Common myeloid progenitor, CD34-positive (primary cell): ENCODE measurements around the gene AQR.

Experiments
- CTCF ChIA-PET: fragments of 350-600 bp; sonication (Branson Sonifier 250); formaldehyde crosslinking; loops from one replicate; lab custom pipeline; 2021; ENCODE audit warnings: antibody characterized with exemption; lab: Charles Lee
- POLR2A ChIA-PET: fragments of 350-600 bp; sonication (Branson Sonifier 250); formaldehyde crosslinking; loops from one replicate; lab custom pipeline; 2021; ENCODE audit warnings: antibody characterized with exemption; lab: Charles Lee
- DNase-seq, 3 donors: peaks; one replicate each; pipeline versions ENCODE4 v3.0.0 to v3.0.0-alpha.2; 2013
- H3K27ac ChIP-seq, 2 experiments: 1 replicate in 1 of 2; 2 replicates in 1 of 2; pipeline ENCODE4 v1.7.0; 2013; ENCODE audit warnings: inconsistent platforms in 2 of 2, low read length in 2 of 2, mild to moderate bottlenecking in 2 of 2, low read depth in 1 of 2, moderate library complexity in 1 of 2; ENCODE audit not compliant: severe bottlenecking in 2 of 2, insufficient read depth in 1 of 2, poor library complexity in 1 of 2
- H3K27me3 ChIP-seq, 5 experiments: replicated peaks in 2 of 5; 1 replicate in 3 of 5; 2 replicates in 2 of 5; pipeline versions ENCODE4 v1.6.1 to v1.7.0; 2013; ENCODE audit warnings: low read length in 4 of 5, mild to moderate bottlenecking in 2 of 5, moderate library complexity in 2 of 5, inconsistent platforms in 1 of 5; ENCODE audit not compliant: insufficient read depth in 5 of 5, control insufficient read depth in 4 of 5
- H3K36me3 ChIP-seq, 4 experiments: 1 replicate in 2 of 4; 2 replicates in 2 of 4; pipeline versions ENCODE4 v1.6.1 to v1.7.0; 2013; ENCODE audit warnings: low read length in 3 of 4, control low read depth in 1 of 4, mild to moderate bottlenecking in 1 of 4; ENCODE audit not compliant: control insufficient read depth in 4 of 4, insufficient read depth in 4 of 4
- H3K4me1 ChIP-seq, 4 experiments: 1 replicate in 3 of 4; 2 replicates in 1 of 4; pipeline versions ENCODE4 v1.6.1 to v1.7.1; 2013; ENCODE audit warnings: low read length in 3 of 4, mild to moderate bottlenecking in 3 of 4, control low read depth in 1 of 4, inconsistent platforms in 1 of 4, moderate library complexity in 1 of 4; ENCODE audit not compliant: control insufficient read depth in 4 of 4, insufficient read depth in 4 of 4; ENCODE audit errors: control extremely low read depth in 1 of 4
- H3K4me3 ChIP-seq, 7 experiments: 1 replicate in 4 of 7; 2 replicates in 3 of 7; pipeline versions ENCODE4 v1.5.1 to v1.7.0; 2013; ENCODE audit warnings: mild to moderate bottlenecking in 7 of 7, low read length in 6 of 7, moderate library complexity in 6 of 7, inconsistent platforms in 2 of 7, low read depth in 2 of 7, control low read depth in 1 of 7; ENCODE audit not compliant: insufficient read depth in 4 of 7, control insufficient read depth in 1 of 7; ENCODE audit errors: extremely low read depth in 1 of 7
- H3K9me3 ChIP-seq, 5 experiments: 1 replicate in 4 of 5; 2 replicates in 1 of 5; pipeline versions ENCODE4 v1.6.1 to v1.7.1; 2013; ENCODE audit warnings: low read length in 4 of 5, mild to moderate bottlenecking in 2 of 5, inconsistent platforms in 1 of 5, low read depth in 1 of 5, moderate library complexity in 1 of 5; ENCODE audit not compliant: control insufficient read depth in 4 of 5, insufficient read depth in 2 of 5; ENCODE audit errors: control extremely low read depth in 1 of 5
- WGBS: methylation state at CpG from one replicate; pipeline ENCODE4 v1.1.5; 2013; ENCODE audit not compliant: insufficient coverage; 5-methylcytosine and 5-hydroxymethylcytosine counted together

AQR gene

DNA sequence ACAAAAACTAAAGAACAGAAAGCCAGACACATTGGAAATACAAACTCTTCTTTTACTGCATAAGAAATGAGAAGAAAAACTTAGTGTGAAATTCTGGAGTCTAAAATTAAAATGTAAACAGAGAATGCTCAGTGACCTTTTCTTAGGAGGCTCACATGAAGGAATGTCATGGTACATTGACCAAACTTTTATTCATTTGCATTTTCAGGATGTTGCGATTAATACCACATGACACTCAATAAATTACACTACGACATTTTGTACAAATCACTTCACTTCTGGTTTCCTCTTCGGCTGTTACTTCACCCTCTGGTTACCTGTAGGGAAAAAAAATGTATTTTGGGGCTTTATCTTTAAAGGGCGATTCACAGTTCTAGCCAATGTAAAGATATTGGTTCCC, 117.8 kb downstream of the AQR start:
- Histone ChIP-seq H3K27ac (no peak overlapping the region), H3K36me3 (peaks cover 0 to 16% (median 3%) of the 10 kb centered on the region in 4 experiments), H3K9me3 (peaks cover 0 to 3% (median 0%) of the 10 kb centered on the region in 5 experiments), H3K4me3 (no peak overlapping the region), H3K4me1 (peaks cover 4 to 12% (median 8%) of the 10 kb centered on the region in 4 experiments), H3K27me3 (no peaks in the 10 kb centered on the region)
- POLR2A ChIA-PET, result no interaction called here
- 50% methylated on average over 1 of the region's 4 CpGs for WGBS
- peak in 2 of 3 donors; percentile 12 to 22 for DNase-seq
- CTCF ChIA-PET, result no interaction called here

DNA sequence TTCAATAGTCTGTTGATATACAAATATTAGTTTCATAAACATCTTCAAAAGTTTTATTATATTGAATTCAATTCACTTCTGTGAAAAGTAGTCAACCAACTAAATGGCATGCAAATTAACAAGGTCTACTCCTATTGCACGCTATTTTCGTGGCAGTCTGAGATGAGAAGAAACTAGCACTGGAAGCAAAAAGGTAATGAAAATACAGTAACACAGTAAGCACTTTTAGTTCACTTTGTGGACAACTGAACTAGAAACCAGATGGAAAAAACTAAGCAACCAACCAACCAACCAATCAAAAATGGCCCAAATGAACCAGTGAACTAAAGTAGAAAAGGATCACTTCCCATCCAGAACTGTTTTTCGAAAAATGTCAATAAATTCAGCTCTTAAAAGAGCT, 118.5 kb downstream of the AQR start:
- H3K36me3 ChIP-seq, result peaks cover 0 to 12% (median 0%) of the 10 kb centered on the region in 4 experiments
- no CpG with 5 or more reads among the region's 3 CpGs for WGBS
- peaks cover 0 to 3% (median 0%) of the 10 kb centered on the region in 5 experiments for H3K9me3 ChIP-seq
- H3K27ac ChIP-seq, result no peak overlapping the region
- POLR2A ChIA-PET, result no interaction called here
- H3K4me1 ChIP-seq, result peaks cover 2 to 9% (median 6%) of the 10 kb centered on the region in 4 experiments
- no peak overlapping the region for H3K4me3 ChIP-seq
- CTCF ChIA-PET, result no interaction called here
- DNase-seq, result no peak
- no peaks in the 10 kb centered on the region for H3K27me3 ChIP-seq

DNA sequence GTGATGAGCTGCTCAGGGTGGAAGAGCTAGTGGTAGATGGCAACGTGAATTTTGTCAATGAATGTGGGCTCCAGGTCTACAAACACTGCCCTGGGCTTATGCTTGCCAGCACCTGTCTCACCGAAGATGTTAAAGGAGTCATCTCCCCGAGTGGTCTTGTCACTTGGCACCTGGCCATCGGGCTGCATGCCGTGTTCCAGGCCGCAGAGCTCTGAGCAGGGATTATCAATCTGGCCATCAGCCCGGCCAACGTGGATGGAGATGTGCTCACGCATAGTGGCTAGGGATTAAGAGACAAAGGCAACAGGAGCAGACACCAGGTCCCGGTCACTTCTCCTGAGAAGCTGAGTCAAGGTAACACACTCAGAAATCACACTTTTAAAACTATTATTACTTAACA, 119.4 kb downstream of the AQR start:
- Histone ChIP-seq H3K27me3 (no peaks in the 10 kb centered on the region), H3K9me3 (peaks cover 0 to 3% (median 0%) of the 10 kb centered on the region in 5 experiments), H3K36me3 (peaks cover 0 to 9% (median 0%) of the 10 kb centered on the region in 4 experiments), H3K27ac (no peak overlapping the region), H3K4me1 (peaks cover 0 to under 1% (median under 1%) of the 10 kb centered on the region in 4 experiments), H3K4me3 (no peak overlapping the region)
- POLR2A ChIA-PET, result interaction anchor here (0.6 kb wide), 1 partner anchor 15 kb away, joined by 4 read pairs; no protein-coding TSS in a partner anchor
- 93% methylated on average over 9 of the region's 10 CpGs for WGBS
- no peak for DNase-seq
- CTCF ChIA-PET, result no interaction called here

DNA sequence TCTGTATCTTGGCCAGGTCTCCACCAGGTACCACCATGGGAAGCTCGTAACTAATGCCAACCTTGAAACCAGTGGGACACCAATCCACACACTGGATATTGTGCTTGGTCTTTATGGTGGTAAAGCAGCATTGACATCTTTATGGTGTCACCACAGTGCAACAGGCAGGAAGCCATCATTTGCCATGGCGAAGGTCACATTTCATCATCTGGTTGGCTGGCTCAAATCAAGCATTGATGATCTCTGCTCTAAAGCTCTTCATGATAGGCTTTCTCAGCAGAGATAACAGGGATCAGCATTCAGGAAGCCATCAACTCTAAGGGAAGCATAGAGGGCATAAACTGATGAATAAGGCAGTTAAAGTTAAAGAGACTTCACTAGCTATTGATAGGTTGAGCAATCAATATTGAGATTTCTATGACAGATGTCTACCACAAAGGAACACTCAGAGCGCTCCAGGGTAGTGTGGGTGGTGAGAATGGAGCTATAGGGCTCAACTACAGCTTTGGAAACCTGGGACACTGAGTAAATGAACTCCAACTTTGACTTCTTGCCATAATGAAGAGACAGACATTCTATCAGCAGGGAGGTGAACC, 120.1 kb downstream of the AQR start:
- DNase-seq, result no peak
- Histone ChIP-seq H3K27me3 (no peaks in the 10 kb centered on the region), H3K27ac (no peak overlapping the region), H3K4me3 (no peak overlapping the region), H3K36me3 (peaks cover 0 to 3% (median 0%) of the 10 kb centered on the region in 4 experiments), H3K4me1 (no peaks in the 10 kb centered on the region), H3K9me3 (peaks cover 0 to 3% (median 0%) of the 10 kb centered on the region in 5 experiments)
- POLR2A ChIA-PET, result no interaction called here
- 100% methylated on average over 2 of the region's 3 CpGs for WGBS
- CTCF ChIA-PET, result interaction anchor here (1.5 kb wide), 1 partner anchor 232 kb away, joined by 3 read pairs; no protein-coding TSS in a partner anchor

DNA sequence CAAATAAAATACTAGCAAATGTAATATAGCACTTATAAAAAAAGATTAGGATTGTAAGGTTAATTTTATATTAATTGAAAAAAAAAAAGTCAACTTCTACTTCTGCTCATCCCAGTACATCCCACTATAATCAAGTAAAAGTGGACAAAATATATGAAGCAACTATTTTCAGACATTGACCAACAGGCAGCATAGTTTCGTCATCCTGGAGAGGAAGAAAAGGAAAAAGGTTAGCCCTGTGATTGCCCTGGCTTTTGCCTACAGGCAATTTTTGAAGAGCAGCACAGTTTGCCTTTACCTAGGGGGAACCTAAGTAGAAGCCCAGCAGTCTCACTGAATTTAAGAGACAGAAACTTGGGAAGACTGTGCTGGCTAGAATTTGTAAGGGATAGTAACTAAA, 121.9 kb downstream of the AQR start:
- H3K36me3 ChIP-seq, result no peaks in the 10 kb centered on the region
- H3K4me3 ChIP-seq, result no peak overlapping the region
- WGBS, result 100% methylated on average over 1 of the region's 1 CpG
- no peak overlapping the region for H3K27ac ChIP-seq
- no peaks in the 10 kb centered on the region for H3K27me3 ChIP-seq
- ChIA-PET POLR2A (no interaction called here), CTCF (interaction anchor here (0.6 kb wide), 1 partner anchor 614 kb away, joined by 3 read pairs; no protein-coding TSS in a partner anchor)
- DNase-seq, result no peak
- peaks cover 0 to 3% (median 0%) of the 10 kb centered on the region in 5 experiments for H3K9me3 ChIP-seq
- H3K4me1 ChIP-seq, result no peaks in the 10 kb centered on the region

DNA sequence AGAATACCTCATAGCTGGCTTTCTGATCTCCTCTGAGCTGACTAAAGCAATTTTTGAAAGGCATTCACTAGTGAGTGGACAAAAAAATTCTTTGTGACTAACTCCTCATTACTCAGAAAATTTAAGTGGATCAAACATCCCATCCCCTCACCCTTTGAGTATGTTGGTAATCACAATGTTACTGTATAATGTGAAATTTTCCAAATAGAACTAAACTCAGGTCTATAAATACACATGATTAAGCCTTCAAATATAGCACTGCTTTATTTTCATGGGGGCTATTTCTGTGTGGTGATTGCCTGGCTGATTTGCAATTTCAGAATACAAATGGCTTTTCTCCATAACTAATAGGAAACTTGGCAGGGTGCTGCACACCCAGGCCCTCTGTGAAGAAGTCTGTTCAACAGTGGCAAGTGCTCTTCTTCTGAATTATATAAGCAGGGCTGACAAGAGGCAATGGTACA, 128.2 kb downstream of the AQR start:
- CTCF ChIA-PET, result no interaction called here
- no peaks in the 10 kb centered on the region for H3K36me3 ChIP-seq
- no peak for DNase-seq
- no peaks in the 10 kb centered on the region for H3K4me1 ChIP-seq
- H3K4me3 ChIP-seq, result no peak overlapping the region
- POLR2A ChIA-PET, result no interaction called here
- H3K27me3 ChIP-seq, result no peaks in the 10 kb centered on the region
- no peak overlapping the region for H3K27ac ChIP-seq
- H3K9me3 ChIP-seq, result no peaks in the 10 kb centered on the region

DNA sequence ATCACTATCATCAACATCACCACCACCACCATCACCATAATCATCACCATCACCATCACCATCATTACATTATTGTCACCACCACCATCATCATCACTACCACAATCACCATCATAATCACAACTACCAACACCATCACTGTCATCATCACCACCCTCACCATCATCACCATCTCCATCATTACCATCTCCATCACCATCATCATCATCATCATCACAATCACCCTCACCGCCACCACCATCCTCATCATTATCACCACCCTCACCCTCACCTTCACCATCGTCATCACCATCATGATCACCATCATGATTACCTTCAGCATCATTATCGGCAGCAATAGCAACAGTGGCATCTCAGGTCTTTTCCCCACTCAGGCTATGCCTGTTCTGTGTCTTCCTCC, 131.3 kb downstream of the AQR start:
- H3K27me3 ChIP-seq, result no peaks in the 10 kb centered on the region
- H3K27ac ChIP-seq, result no peak overlapping the region
- WGBS, result 93% methylated on average over 3 of the region's 3 CpGs
- no peak for DNase-seq
- H3K4me1 ChIP-seq, result no peaks in the 10 kb centered on the region
- ChIA-PET CTCF (no interaction called here), POLR2A (no interaction called here)
- no peaks in the 10 kb centered on the region for H3K36me3 ChIP-seq
- H3K4me3 ChIP-seq, result no peak overlapping the region
- H3K9me3 ChIP-seq, result peaks cover 0 to 5% (median 0%) of the 10 kb centered on the region in 5 experiments
